NCI-H128 (cell line): ENCODE results near the gene RAD51B.

Source experiments
- DNase-seq: peaks from one replicate; lab custom pipeline; 2025; ENCODE audit not compliant: unreplicated experiment; lab: John Stamatoyannopoulos, UW

RAD51B gene

GRCh38 chr14:68622856-68623255 lies 803.3 kb downstream of the RAD51B start:
- DNase-seq = no peak

GRCh38 chr14:68623307-68623706 lies 803.7 kb downstream of the RAD51B start:
- no peak for DNase-seq

GRCh38 chr14:68623826-68624225 lies 804.2 kb downstream of the RAD51B start:
- DNase-seq = no peak

GRCh38 chr14:68624541-68625220 lies 805.1 kb downstream of the RAD51B start:
- no peak for DNase-seq

GRCh38 chr14:68625366-68626090 lies 805.9 kb downstream of the RAD51B start:
- no peak for DNase-seq

- no peak for DNase-seq
Observed at GRCh38 chr14:68626386-68626785, 806.8 kb downstream of the RAD51B start.

GRCh38 chr14:68627050-68627867 lies 807.7 kb downstream of the RAD51B start:
- no peak for DNase-seq

GRCh38 chr14:68627868-68628604 lies 808.5 kb downstream of the RAD51B start:
- DNase-seq = no peak

- DNase-seq = no peak
Observed at GRCh38 chr14:68628605-68629310, 809.2 kb downstream of the RAD51B start.

GRCh38 chr14:68630081-68630571 lies 810.5 kb downstream of the RAD51B start:
- DNase-seq = no peak

GRCh38 chr14:68630611-68631393 lies 811.2 kb downstream of the RAD51B start:
- no peak for DNase-seq

- DNase-seq = no peak
Observed at GRCh38 chr14:68631394-68632053, 811.9 kb downstream of the RAD51B start.

GRCh38 chr14:68632054-68632895 lies 812.7 kb downstream of the RAD51B start:
- DNase-seq = no peak

- no peak for DNase-seq
Observed at GRCh38 chr14:68633131-68633991, 813.8 kb downstream of the RAD51B start.

GRCh38 chr14:68634332-68634731 lies 814.8 kb downstream of the RAD51B start:
- DNase-seq = no peak

- no peak for DNase-seq
Observed at GRCh38 chr14:68634874-68635595, 815.5 kb downstream of the RAD51B start.
